NCI-H1694 (cell line): ENCODE results near the gene DENND10.
"Not testable (repeated sequence)": the region's sequence is repeated elsewhere in the genome, so short reads cannot be mapped to it uniquely, and the experiment has no call there.

ENCODE experiments used
- DNase-seq: peaks from one replicate; lab custom pipeline; 2025; lab: John Stamatoyannopoulos, UW

Gene DENND10

DNA sequence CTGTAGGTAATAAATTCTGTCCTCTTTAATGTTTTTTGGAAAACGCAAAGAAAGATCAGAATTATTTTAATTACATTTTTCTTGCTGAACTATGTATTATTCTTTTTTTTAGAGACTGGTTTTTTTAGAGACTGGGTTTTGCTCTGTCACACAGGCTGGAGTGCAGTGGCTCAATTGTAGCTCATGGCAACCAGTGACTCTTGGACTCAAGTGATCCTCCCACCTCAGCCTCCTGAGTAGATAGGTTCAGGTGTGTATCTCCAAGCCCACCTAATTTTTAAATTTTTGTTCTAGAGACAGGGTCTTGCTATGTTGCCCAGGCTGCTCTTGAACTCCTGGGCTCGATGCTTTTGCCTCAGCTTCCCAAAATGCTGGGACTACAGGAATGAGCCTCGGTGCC, 5.3 kb upstream of the DENND10 start:
- no peak for DNase-seq

DNA sequence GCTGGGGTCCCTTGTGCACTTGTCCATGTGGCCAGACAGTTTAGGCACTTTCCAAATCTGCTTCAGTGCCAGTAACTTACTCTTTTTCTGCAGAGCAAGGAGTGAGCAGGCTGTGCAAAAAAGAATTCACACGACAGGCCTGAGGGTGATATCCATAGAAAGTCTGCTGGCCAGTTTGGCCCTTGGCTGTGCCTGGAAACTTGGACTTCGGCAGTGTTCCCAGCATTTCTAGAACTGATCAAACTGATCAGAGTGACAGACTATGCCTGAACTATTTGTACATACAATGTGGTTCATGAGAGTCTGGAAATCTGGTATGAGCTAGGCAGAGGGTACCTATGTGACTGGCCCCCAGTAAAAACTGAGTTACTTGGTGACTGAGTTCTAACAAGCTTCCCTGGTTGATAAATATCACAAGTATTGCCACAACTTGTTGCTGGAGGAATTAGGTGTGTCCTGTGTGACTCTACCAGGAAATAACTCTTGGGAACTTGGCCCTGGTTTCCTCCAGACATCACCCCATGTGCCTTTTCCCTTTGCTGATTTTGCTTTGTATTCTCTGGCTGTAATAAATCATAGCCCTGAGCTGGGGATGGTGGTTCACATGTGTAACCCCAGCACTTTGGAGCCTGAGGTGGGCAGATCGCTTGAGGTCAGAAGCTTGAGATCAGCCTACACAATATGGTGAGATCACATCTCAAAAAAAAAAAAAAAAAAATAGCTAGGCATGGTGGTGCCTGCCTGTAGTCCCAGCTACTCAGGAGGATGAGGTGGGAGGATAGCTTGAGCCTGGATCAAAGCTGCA, 3.3 kb upstream of the DENND10 start:
- DNase-seq, result no peak

- DNase-seq, result no peak
Observed at GRCh38 chr10:119101366-119102098, 2.4 kb upstream of the DENND10 start.

- DNase-seq, result no peak
Observed at GRCh38 chr10:119103241-119103902, 541 bp upstream of the DENND10 start.

GRCh38 chr10:119104654-119105015, 722 bp downstream of the DENND10 start:
- DNase-seq, result no peak

GRCh38 chr10:119105155-119105554, 1.2 kb downstream of the DENND10 start:
- DNase-seq, result no peak

- DNase-seq, result not testable (repeated sequence)
Observed at GRCh38 chr10:119105899-119106298, 2.0 kb downstream of the DENND10 start.

DNA sequence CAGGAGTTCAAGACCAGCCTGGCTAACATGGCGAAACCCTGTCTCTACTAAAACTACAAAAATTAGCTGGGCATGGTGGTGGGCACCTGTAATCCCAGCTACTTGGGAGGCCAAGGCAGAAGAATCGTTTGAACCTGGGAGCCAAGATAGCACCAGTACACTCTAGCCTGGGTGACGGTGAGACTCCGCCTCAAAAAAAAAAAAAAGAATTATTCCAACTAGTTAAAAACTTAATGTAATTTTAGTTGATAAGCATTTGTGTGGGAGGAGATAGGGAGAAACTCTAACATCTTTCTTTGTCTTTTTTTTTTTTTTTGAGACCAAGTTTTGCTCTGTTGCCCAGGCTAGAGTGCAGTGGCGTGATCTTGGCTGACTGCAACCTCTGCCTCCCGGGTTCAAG, 3.2 kb downstream of the DENND10 start:
- not testable (repeated sequence) for DNase-seq

DNA sequence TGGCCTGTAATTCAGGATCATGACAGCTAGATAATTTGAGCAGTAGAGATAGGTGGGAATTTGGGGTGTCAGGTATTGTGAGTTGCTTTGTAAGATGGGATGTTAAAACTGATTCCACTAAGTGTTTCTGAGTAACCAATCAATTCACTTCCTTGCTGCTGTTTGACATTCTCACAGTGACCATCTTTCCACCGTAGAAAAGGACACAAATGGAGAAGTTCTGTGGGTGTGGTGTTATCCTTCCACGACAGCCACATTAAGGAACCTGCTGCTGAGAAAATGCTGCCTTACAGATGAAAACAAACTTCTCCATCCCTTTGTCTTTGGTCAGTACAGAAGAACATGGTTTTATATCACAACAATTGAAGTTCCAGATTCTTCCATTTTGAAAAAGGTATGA, 3.9 kb downstream of the DENND10 start:
- DNase-seq, result not testable (repeated sequence)

- DNase-seq, result no peak
Observed at GRCh38 chr10:119112056-119112455, 8.1 kb downstream of the DENND10 start.

GRCh38 chr10:119113751-119114732, 10.1 kb downstream of the DENND10 start:
- no peak for DNase-seq

DNA sequence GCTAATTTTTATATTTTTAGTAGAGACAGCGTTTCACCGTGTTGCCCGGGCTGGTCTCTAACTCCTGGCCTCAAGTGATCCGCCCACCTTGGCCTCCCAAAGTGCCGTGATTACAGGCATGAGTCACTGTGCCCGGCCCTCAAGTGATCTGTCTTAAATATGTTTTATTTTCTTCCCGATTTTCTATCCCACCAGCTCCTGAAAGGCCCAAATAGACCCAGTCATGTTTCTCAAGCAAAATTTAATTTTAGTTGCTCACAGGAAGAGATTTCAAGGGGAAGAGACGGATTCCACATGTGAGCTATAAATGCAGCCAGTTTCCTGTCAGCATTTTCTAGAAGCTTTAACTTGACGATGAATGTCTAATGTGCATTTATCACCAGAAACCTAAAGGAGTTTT, 12.0 kb downstream of the DENND10 start:
- no peak for DNase-seq

DNA sequence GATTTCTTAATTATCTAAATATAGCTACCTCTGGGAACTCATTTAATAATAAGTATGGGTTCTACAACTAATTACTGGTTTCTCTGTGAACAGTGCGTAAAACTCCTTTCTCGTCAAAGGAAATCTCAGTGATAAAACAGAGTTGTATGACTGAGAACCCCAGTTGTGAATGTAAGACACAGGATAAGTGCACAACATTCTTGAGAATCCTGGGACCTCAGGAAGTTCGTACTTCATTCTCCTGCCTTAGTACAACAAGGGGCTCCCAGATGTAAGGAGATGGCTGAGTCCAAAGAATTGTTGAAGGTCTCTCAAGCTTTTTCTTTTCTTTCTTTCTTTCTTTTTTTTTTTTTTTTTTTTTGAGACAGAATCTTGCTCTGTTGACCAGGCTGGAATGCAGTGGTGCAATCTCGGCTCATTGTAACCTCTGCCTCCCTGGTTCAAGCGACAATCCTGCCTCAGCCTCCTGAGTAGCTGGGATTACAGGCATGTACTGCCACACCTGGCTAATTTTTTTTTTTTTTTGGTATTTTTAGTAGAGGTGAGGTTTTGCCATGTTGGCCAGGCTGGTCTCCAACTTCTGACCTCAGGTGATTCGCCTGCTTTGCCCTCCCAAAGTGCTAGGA, 12.5 kb downstream of the DENND10 start:
- DNase-seq, result no peak

DNA sequence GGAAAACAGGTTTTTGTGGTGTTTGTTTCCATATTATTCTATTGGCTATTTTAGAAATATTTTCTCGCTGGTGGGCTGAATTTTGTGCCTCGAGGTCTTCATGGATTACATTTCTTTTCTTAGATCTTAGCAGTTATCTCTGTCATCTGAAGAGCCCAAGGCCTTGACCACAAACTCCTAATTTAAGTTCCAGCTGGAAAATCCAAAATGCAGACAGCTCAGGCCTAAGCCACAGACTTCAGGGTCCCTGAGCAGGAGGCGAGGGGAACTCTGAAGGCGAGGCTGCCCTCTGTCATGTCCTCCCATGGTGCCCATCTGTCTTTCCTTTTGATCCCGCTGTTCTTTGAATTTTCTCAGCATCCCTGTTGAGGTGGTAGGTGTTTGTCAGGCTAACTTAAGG, 14.3 kb downstream of the DENND10 start:
- no peak for DNase-seq

GRCh38 chr10:119119400-119119799, 15.5 kb downstream of the DENND10 start:
- no peak for DNase-seq

DNA sequence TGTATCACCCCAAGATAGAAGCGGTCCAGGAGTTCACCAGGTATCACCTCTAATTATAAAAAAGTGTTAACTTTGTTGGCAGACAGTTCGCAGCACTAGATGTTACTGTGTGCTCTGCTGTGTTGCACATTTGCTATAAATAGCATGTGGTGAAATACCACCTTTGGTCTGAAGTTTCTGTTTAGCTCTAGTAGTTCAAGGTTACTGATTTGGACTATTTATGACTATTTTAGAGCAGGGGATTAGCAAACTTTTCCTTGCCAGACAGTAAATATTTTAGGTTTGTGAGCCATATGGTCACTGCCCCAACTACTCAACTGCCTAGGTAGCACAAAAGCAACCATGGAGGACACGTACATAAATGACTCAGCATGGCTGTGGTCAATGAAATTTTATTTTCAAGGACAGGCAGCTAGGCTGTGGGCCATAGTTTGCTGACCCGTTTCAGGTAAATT, 16.5 kb downstream of the DENND10 start:
- no peak for DNase-seq

DNA sequence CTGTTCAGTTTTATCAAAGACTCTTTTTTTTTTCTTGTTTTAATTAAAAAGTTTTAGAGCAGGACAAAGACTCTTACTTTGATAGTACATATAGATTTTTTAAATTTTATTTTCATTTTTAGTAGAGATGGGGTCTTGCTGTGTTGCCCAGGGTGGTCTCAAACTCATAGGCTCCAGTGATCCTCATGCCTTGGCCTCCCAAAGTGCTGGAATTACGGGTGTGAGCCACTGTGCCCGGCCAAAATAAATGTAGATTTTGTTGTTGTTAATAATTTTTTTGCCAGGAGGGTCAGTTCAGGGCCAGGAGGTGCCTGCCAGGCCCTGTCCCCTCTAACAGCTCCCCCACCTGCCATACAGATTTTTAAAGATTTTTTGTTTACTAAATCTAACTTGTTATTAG, 17.0 kb downstream of the DENND10 start:
- DNase-seq, result no peak

DNA sequence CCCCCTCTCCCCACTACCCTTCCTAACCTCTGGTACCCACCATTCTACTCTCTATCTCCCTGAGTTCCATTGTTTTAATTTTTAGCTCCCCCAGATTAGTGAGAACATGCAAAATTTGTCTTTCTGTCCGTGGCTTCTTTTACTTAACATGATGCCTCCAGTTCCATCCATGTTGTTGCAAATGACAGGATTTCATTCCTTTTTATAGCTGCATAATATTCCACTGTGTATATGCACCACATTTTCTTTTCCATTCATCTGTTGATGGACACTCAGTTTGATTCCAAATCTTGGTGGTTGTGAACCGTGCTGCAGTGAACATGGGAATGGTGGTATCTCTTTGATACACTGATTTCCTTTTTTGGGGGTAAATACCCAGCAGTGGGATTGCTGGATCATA, 22.0 kb downstream of the DENND10 start:
- DNase-seq, result no peak

- DNase-seq, result no peak
Observed at GRCh38 chr10:119129721-119130120, 25.8 kb downstream of the DENND10 start.

GRCh38 chr10:119131512-119132240, 27.8 kb downstream of the DENND10 start:
- DNase-seq, result no peak
